ENCODE results near the gene DZANK1.
"Not testable (repeated sequence)": the region's sequence is repeated elsewhere in the genome, so short reads cannot be mapped to it uniquely, and the experiment has no call there.

The DZANK1 gene

DNA sequence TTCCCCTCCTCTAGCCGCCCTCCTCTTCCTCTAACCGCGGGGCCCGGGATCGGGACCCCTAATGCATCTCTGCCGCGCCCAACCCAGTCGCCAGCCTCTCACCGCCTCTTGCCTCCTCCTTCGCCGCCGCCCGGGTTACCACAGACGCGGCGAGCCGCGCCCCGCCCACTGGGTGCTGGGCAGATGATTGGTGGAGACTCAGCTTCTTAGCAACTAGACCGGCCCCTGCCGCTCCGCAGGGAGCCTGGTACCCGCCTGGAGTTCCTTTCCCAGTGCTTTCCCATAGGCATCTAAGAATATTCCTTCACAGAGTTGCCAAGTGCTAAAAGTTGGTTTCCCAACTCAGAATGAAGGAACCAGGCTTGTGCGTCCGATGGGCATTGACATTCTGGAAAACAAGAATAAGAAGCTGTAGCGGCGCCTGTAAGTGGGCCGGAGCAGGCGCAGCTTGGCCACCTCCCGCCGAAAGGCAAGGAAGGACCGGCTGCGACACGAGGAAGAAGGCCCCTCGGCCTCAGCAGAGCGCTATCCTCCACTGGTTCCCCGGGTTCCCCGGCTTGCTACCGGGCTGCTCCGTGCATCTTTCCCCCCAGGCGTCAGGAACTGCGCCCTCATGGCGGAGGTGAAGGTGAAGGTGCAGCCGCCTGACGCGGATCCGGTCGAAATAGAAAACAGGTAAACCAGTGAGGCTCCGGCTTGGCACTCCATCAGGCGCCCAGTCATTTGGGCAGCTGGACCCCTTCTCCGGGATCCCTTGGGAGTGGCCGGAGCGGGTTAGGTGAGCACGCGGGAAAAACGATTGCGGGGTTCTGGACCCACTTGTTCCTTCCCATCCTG is at the start of gene DZANK1, which contains the start of gene POLR3F:
TSS of gene DZANK1 (minus strand) at position 137 of the 837 bp plus-strand sequence. CDS start 1,672 bp downstream, outside the sequence.
TSS of gene POLR3F (plus strand) at position 497 of the 837 bp plus-strand sequence. CDS start at position 614, 117 bp downstream.
- peak; percentile 82 to 98 (median 94) for DNase-seq

DNA sequence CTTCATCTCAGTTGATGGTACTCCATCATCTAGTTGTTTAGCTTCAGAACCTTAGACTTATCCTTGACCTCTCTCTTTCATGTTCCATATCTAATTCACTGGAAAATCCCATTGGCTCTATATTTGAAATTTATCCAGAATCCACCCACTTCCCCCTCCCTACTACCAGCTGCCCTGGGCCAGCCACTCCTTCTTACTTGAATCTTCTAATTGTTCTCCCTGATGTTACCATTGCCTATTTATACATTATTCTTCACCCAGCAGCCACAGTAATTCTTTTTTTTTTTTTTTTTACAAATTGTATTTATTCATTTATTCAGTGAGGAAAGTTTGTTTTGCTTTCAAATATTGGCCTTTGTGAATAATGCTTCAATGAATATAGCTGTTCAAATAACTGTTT is 49.1 kb upstream of the DZANK1 start:
- DNase-seq: no peak

DNA sequence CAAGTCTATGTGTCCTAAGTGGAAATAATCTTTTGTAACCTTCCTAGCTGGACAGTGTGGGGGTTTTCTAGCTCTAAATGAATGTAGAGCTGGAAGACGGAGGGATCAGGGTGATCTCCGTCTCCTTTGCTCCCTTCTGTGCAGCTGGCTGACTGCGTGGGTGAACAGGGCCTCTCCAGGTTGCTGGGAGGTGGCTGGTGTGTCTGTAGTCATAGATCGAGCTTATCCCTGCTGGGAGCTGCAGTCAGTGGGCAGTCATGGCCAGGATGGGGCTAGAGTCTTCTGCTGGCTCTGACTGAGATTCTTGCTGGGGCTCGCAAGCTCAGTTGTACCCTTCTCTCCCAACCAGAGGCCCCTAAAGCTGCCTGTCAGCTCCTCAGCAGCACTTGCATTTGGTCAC is 47.3 kb upstream of the DZANK1 start:
- no peak for DNase-seq

DNA sequence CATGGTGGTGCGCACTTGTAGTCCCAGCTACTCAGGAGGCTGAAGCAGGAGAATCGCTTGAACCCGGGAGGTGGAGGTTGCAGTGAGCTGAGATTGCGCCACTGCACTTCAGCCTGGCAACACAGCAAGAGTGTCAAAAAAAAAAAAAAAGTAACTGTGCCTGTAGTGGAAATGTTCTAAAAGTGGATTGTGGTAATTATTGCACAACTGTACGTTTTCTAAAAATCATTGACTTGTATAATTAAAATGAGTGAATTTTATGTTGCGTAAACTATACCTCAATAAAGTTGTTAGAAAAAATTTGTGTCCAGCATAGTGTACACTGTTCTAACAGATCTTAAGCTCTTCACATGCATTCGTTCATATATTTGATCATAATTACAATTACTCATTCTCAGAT is 46.4 kb upstream of the DZANK1 start:
- no peak for DNase-seq

DNA sequence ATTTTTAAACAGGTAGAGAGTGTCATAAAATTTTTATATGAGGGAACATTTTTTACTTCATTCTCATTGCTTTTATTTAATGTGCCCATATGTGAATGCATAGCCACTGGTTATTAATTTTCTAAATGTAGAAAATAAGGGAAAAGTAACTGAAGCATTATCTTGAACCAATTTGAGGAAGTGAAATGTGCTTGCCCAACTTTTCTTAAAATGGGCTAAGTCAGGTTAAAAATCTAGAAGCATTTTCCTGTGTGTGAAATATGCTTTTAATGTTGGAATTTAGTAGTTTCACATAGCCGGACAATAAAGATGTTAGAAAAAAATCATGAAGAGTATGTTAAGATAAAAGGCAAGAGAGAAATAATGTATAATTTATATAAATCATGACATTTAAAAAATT is 44.7 kb upstream of the DZANK1 start:
- DNase-seq: no peak

DNA sequence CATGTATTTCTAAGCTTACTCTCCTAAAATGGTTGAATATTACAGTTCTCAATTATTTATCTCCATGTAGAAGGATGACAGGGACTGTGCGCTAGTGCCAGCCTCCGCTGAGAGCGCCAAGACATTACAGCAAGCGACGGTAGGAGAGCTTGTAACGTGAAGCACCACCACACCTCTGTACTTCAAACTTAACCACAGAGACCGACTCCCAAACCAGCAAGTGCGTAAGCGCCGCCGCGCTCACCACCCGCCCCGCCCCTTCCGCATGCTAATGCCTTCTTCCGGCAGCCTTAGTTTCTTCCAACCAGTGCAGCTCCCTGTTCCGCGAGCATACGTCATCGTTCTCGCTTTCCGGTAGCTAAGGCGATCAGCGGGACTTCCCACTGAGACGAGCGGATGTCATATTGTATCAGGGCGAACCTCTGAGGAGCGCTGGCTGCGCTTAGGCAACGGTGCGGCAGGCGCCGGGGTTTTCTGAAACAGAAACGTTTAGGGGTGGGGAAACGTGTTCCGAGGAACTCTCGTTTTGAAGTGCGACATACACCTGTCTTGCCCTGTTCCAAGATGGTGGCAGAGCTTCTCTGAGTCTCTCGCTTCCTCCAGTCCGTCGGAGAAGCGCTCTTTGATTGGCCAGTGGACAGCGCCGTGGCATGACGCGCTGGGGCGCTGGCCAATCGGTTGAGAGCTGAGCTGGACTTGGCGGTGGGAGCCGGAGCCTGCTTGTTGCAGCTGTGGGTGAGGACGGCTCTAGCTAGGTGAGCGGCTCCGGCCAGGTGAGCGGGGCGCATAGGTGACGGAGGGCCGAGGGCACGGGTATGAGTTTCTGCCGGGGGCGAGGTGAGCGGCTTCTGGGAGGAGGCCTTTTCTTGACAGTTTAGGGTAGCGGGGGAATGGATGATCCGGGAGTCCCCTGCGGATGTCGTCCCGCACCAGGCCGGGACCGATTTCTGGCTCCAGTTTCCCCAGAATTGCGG is 40.7 kb upstream of the DZANK1 start, which contains the start of gene SEC23B:
TSS of gene SEC23B (plus strand) at position 723 of the 974 bp plus-strand sequence. CDS start 2,896 bp downstream, outside the sequence.
- DNase-seq: peak; percentile 85 to 100 (median 96)

DNA sequence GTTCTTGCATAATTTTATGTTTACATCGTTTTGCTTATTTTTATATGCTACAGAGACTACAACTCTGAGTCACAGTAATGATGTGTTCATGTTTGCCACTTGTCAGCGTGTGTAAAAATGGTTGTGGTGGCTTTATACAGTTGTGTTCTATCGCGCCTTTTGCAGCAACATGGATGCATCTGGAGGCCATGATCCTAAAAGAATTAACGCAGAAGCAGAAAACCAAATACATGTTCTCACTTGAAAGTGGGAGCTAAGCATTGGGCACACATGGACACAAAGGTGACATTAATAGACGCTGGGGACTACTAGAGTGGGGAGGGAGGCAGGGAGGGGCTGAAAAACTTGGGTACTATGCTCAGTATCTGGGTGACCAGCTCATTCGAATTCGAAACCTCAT is 39.9 kb upstream of the DZANK1 start:
- peak in 1 of 51 donors; percentile 29 for DNase-seq

DNA sequence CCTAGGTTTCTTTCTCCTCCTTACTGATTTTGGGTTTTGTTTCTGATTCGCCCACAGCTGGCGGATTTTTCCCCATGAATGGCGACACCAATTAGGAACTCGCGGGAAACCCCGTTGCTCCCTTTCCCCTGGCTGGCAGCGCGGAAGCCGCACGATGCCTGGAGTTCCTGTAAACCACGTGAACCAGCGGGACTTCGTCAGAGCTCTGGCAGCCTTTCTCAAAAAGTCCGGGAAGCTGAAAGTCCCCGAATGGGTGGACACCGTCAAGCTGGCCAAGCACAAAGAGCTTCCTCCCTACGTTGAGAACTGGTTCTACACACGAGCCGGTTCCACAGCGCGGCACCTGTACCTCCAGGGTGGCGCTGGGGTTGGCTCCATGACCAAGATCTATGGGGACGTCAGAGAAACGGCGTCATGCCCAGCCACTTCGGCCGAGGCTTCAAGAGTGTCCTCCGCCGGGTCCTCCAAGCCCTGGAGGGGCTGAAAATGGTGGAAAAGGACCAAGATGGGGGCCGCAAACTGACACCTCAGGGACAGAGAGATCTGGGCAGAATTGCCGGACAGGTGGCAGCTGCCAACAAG is 37.7 kb upstream of the DZANK1 start:
- DNase-seq: peak in 26 of 51 donors; percentile 3 to 50 (median 14)

DNA sequence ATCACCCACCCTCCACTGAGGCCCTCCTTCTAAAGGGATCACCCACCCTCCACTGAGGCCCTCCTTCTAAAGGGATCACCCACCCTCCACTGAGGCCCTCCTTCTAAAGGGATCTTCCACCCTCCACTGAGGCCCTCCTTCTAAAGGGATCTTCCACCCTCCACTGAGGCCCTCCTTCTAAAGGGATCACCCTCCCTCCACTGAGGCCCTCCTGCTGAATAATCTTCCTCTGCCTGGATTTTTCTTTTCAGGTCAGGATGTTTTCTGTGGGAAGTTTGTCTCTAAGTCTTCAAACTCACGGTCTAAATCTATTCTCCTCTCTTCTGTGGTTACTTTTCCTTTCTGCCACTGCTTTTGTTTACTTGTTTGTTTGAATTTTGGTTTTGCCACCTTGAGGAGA is 34.8 kb upstream of the DZANK1 start:
- not testable (repeated sequence) for DNase-seq

DNA sequence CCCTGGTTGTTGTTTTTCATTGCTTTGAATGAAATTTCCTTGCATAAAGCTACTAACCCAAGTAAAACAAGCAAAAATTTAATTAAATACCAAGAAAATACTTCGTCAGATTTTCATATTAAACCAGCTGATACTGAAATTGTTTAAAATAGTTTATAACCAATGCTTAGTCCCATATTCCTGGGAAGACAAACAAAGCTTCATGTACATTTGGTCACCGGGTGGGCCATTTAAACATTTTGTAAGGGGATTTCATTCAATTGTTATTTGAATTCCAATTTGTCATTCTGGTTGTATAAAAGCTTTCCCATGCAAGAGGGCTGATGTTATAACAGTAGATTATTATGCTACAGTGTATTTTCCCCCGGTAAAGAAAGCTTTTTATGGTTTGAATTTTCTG is 30.8 kb upstream of the DZANK1 start:
- DNase-seq: no peak

DNA sequence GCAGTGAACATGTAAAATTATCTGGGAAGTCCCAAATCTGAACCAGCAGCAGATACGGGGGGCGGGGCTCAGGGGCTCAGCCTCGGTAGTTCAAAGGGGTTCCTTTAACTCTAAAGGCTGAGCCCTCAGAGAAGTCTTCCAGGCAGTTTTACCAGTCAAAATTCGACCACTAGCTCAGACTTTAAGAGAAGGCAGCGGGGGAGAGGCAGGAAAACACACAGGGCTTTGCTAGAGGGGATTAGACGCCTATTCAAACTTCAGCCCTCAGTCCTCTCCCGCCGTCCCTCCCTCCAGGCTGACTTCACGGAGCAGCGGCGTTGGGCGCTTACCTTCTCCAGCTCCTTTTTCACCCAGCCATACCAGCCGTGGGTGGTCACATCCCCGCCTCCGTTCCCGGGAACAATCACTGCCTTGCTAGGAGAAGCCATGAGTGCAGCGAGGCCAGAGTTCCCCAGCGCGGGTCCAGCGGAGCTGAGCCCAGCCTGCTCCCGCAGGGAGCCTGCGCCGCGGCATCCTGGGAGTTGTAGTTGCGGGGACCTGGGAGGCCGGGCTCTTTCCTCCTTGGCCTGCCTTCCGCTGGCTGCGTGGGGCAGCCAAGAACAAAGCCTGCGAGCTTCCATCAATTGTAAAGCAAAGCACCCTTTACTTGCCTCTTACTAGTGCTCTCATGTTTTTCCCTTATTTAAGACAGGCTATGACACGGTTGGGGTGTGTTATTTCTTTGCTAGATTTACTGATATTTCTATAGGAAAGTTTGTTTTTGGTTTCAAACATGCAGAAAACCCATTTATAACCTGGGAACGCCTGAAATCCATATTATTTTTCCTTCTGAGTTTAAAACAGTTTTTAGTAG is 30.1 kb upstream of the DZANK1 start, which contains the start of gene RBBP9:
TSS of gene RBBP9 (minus strand) at position 486 of the 853 bp plus-strand sequence. CDS start at position 428, 58 bp downstream.
- DNase-seq: peak; percentile 25 to 90 (median 74)

DNA sequence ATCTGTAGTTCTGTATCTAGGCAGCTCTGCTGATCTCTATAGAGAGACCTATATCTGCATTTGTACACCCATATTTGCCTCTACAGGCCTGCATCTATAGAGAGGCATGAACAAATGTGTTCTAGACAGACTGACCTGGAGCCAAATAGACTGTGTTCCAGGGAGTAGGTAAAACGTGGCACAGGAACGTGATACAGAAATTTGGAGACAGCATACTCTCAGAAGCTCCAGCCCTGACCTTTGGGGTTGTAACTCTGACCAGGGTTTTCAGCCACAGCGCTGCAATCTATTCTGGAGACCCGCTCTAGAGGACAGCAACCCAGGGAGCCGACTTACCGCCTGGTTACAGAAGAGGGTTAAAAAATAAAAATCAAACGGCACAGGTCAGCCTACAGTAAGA is 29.2 kb upstream of the DZANK1 start:
- DNase-seq: peak in 1 of 51 donors; percentile 10

DNA sequence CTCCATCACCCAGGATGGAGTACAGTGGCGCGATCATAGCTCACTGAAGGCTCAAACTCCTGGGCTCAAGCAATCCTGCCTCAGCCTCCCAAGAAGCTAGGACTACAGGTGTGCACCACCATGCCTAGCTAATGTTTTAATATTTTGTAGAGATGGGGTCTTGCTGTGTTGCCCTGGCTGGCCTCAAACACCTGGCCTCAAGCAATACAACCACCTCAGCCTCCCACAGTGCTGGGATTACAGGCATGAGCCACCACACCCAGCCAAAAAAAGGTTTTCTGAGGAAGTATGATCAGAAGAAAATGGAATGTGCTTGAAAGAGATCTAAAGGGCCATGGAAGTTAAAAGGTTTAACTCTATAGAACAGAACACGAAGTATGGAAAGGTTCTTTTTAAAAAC is 21.5 kb upstream of the DZANK1 start:
- no peak for DNase-seq

DNA sequence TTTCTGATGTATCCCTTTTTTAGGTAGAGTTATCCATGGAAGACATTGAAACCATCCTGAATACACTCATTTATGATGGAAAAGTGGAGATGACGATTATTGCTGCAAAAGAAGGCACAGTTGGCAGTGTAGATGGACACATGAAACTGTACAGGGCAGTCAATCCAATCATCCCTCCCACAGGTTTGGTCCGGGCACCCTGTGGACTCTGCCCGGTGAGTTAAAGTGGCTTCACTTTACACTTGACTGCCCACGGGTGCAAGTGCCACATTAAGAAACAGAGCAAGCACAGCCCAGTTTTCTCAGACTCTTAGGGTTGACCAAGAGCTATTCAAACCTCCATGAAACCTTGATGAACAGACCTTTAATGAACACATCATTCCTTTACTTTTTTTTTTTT is 14.8 kb upstream of the DZANK1 start:
- DNase-seq: no peak

DNA sequence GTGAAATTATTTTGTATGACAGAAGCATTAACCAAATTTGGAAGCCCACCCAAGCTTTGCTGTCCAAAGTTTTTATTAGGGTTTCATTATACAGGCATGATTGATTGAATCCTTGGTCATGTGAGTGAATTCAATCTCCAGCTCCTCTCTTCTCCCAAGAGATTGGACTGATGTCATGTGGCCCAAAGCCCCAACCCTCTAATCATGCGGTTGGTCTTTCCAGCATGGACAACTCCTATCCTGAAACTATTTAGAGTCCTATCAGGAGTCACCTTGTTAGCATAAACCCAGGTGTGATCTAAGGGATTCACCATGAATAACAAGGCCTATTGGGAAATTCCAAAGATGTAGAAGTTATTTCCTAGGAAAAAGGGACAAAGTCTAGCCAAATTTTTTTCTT is 11.0 kb upstream of the DZANK1 start:
- DNase-seq: no peak

DNA sequence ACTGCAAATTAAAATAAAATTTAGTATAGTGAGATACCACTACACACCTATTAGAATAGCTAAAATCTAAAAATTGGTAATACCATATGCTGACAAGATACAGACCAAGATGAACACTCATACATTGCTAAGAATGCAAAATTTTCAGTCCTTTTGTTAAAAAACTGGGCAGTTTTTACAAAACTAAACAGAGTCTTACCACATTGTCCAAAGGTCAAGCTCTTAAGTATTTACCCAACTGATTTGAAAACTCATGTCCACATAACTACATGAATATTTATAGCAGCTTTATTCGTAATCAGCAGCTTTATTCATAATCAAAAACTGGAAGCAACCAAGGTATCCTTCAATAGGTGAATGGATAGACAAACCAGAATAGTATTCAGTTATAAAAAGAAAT is 10.4 kb upstream of the DZANK1 start:
- no peak for DNase-seq

DNA sequence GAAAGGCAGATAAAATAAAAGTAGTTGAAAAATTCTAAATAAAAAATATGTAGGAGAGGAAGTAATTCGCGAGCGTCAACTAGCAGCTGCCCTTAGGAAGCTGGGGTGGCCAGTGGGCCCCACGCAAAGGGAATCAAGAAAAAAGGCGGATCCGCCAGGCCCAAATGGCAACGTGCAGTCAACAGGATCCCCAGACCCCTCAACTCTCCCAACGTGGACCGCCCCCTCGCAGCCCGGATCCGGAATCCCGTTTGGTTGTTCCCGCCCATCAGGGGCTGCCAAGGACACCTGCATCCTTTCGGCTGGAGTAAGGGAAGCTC is 296 bp downstream of the DZANK1 start:
- DNase-seq: peak in 2 of 51 donors; percentile 83 to 89

DNA sequence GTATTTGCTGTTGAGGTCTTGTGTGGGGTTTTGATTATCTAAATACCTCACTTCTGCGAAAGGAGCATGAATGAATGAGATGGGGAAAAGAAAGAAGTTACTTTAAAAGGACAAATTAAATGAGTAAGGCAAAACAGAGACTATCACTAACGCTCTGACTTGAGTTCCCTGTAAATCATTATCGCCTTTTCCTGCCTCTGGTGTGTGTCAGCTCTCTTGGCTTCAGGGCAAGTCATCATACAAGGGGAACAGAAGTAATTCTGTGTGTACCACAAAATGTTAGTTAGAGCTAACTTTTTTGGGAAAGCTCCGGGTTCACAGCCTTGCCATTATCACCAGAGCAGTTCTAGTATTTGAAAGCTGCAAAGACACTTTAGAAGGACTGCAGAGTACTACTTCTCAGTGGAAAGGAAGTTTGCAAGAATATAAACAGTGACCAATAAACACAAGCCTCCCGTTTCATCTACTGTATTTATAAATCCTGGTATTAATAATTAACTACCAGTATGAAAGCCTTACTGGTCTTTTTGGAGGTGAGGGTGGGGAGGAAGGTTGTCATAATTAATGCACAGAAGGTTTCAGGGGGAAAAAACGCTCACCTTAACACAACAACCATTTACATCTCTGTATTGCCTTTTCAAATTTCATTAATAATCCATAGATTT is 1.2 kb downstream of the DZANK1 start:
- no peak for DNase-seq

DNA sequence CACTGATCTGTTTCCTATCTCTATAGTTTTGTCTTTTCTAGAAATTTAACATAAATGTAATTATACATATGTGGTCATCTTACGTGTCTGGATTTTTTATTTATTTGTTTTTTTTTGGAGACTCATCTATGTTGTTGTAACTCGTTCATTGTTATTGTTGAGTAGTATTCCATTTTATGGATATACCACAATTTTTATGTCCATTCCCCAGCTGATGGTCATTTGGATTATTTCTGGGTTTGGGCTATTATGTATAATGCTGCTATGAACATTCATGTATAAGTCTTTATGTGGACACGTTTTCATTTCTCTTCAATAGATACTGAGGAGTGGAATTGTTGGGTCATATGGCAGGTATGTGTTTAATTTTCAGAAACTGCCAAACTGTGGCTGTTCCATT is 10.2 kb downstream of the DZANK1 start:
- no peak for DNase-seq

DNA sequence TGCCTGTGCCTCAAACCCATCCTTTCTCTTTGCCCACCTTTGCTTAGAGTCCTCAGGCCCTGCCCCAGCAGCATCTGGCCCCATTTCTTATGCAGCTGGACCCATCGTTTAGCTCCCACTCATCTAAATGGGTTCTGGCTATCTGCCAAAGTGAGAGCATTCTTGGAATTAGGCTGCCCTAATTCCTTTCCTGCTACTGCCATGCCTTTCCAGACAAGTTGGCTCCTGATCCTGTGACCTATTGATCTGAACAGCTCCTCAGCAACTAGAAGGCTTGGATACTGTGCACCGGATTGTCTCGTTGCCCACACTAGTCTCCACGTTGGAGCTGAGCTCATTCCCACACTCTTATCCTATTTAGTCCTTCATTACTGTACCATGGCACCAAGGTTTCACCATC is 22.9 kb downstream of the DZANK1 start:
- no peak for DNase-seq

Measured in hypothalamus (tissue), 51 donors.